ENCODE measurements around the gene PLA1A. TPM values are rescaled to one million over a fixed set of nuclear protein-coding genes. Genes with fewer than 3 reads are reported as not detected.

PLA1A gene
- total RNA-seq, 2 experiments from 2014 or later, result 0.19 TPM; not detected in 1

GRCh38 chr3:119647171-119647570 lies 49.5 kb downstream of the PLA1A start:
- H3K27ac Mint-ChIP-seq, result no peak overlapping the region
- intact Hi-C loops (cut with micrococcal nuclease), result no loop called here
- no peaks in the 10 kb centered on the region for H3K27me3 Mint-ChIP-seq (ENCODE audit: low read depth)
- no peak for DNase-seq
- H3K9me3 Mint-ChIP-seq, result no peaks in the 10 kb centered on the region
- peaks cover 16% of the 10 kb centered on the region for H3K36me3 Mint-ChIP-seq (ENCODE audit: low read depth)
- peaks cover 19% of the 10 kb centered on the region for H3K4me1 Mint-ChIP-seq (ENCODE audit: low read depth)
- no peak overlapping the region for H3K4me3 Mint-ChIP-seq
- CTCF ChIA-PET, result interaction anchor here (1.0 kb wide), 1 partner anchor 58 kb away, joined by 3 read pairs; no protein-coding TSS in a partner anchor

GRCh38 chr3:119647843-119648575 lies 50.3 kb downstream of the PLA1A start:
- intact Hi-C loops (cut with micrococcal nuclease), result no loop called here
- no peak overlapping the region for H3K4me3 Mint-ChIP-seq
- peaks cover 11% of the 10 kb centered on the region for H3K4me1 Mint-ChIP-seq (ENCODE audit: low read depth)
- H3K9me3 Mint-ChIP-seq, result no peaks in the 10 kb centered on the region
- no peak for DNase-seq
- no peaks in the 10 kb centered on the region for H3K27me3 Mint-ChIP-seq (ENCODE audit: low read depth)
- CTCF ChIA-PET, result interaction anchor here (0.6 to 1.0 kb wide), 2 partner anchors 59 to 316 kb away, joined by 3 to 5 read pairs; no protein-coding TSS in a partner anchor
- H3K27ac Mint-ChIP-seq, result no peak overlapping the region
- peaks cover 12% of the 10 kb centered on the region for H3K36me3 Mint-ChIP-seq (ENCODE audit: low read depth)

GRCh38 chr3:119649761-119650160 lies 52.1 kb downstream of the PLA1A start:
- Mint-ChIP-seq H3K9me3 (no peaks in the 10 kb centered on the region), H3K4me3 (no peak overlapping the region), H3K27ac (no peak overlapping the region), H3K4me1 (ENCODE audit: low read depth) (no peaks in the 10 kb centered on the region), H3K27me3 (ENCODE audit: low read depth) (no peaks in the 10 kb centered on the region), H3K36me3 (ENCODE audit: low read depth) (peaks cover 10% of the 10 kb centered on the region)
- CTCF ChIA-PET, result no interaction called here
- DNase-seq, result no peak
- intact Hi-C loops (cut with micrococcal nuclease), result no loop called here

GRCh38 chr3:119652306-119653033 lies 54.8 kb downstream of the PLA1A start:
- no peak for DNase-seq
- intact Hi-C loops (cut with micrococcal nuclease), result no loop called here
- no peak overlapping the region for H3K4me3 Mint-ChIP-seq
- no peaks in the 10 kb centered on the region for H3K27me3 Mint-ChIP-seq (ENCODE audit: low read depth)
- no peaks in the 10 kb centered on the region for H3K9me3 Mint-ChIP-seq
- H3K36me3 Mint-ChIP-seq (ENCODE audit: low read depth), result peaks cover 4% of the 10 kb centered on the region
- H3K27ac Mint-ChIP-seq, result no peak overlapping the region
- CTCF ChIA-PET, result no interaction called here
- no peaks in the 10 kb centered on the region for H3K4me1 Mint-ChIP-seq (ENCODE audit: low read depth)

- no peaks in the 10 kb centered on the region for H3K36me3 Mint-ChIP-seq (ENCODE audit: low read depth)
- DNase-seq, result no peak
- H3K27me3 Mint-ChIP-seq (ENCODE audit: low read depth), result no peaks in the 10 kb centered on the region
- CTCF ChIA-PET, result no interaction called here
- H3K4me1 Mint-ChIP-seq (ENCODE audit: low read depth), result no peaks in the 10 kb centered on the region
- intact Hi-C loops (cut with micrococcal nuclease), result no loop called here
- no peak overlapping the region for H3K27ac Mint-ChIP-seq
- H3K9me3 Mint-ChIP-seq, result no peaks in the 10 kb centered on the region
- H3K4me3 Mint-ChIP-seq, result no peak overlapping the region
Measured at GRCh38 chr3:119653876-119654275, 56.2 kb downstream of the PLA1A start.

- Mint-ChIP-seq H3K4me3 (no peak overlapping the region), H3K27ac (no peak overlapping the region), H3K9me3 (no peaks in the 10 kb centered on the region), H3K36me3 (ENCODE audit: low read depth) (no peaks in the 10 kb centered on the region), H3K4me1 (ENCODE audit: low read depth) (no peaks in the 10 kb centered on the region), H3K27me3 (ENCODE audit: low read depth) (no peaks in the 10 kb centered on the region)
- no peak for DNase-seq
- intact Hi-C loops (cut with micrococcal nuclease), result no loop called here
- CTCF ChIA-PET, result interaction anchor here (0.6 to 1.0 kb wide), 3 partner anchors 15 to 155 kb away, joined by 3 to 5 read pairs (median 4); no protein-coding TSS in a partner anchor
Measured at GRCh38 chr3:119657887-119658702, 60.4 kb downstream of the PLA1A start.

- no peaks in the 10 kb centered on the region for H3K4me1 Mint-ChIP-seq (ENCODE audit: low read depth)
- no peak for DNase-seq
- no peaks in the 10 kb centered on the region for H3K27me3 Mint-ChIP-seq (ENCODE audit: low read depth)
- CTCF ChIA-PET, result interaction anchor here (0.6 to 1.0 kb wide), 2 partner anchors 15 to 154 kb away, joined by 3 to 4 read pairs; no protein-coding TSS in a partner anchor
- no peak overlapping the region for H3K4me3 Mint-ChIP-seq
- intact Hi-C loops (cut with micrococcal nuclease), result no loop called here
- no peaks in the 10 kb centered on the region for H3K36me3 Mint-ChIP-seq (ENCODE audit: low read depth)
- H3K27ac Mint-ChIP-seq, result no peak overlapping the region
- H3K9me3 Mint-ChIP-seq, result no peaks in the 10 kb centered on the region
Measured at GRCh38 chr3:119658994-119659393, 61.3 kb downstream of the PLA1A start.

GRCh38 chr3:119659606-119660291 lies 62.1 kb downstream of the PLA1A start:
- Mint-ChIP-seq H3K27ac (no peak overlapping the region), H3K36me3 (ENCODE audit: low read depth) (no peaks in the 10 kb centered on the region), H3K9me3 (no peaks in the 10 kb centered on the region), H3K27me3 (ENCODE audit: low read depth) (no peaks in the 10 kb centered on the region), H3K4me3 (no peak overlapping the region), H3K4me1 (ENCODE audit: low read depth) (no peaks in the 10 kb centered on the region)
- DNase-seq, result no peak
- CTCF ChIA-PET, result no interaction called here
- intact Hi-C loops (cut with micrococcal nuclease), result no loop called here

GRCh38 chr3:119660474-119661440 lies 63.1 kb downstream of the PLA1A start, which contains the start of gene POPDC2:
TSS of gene POPDC2 (minus strand) at chr3:119660589. CDS start at chr3:119660423, 166 bp downstream.
- no peaks in the 10 kb centered on the region for H3K27me3 Mint-ChIP-seq (ENCODE audit: low read depth)
- H3K9me3 Mint-ChIP-seq, result no peaks in the 10 kb centered on the region
- no peak for DNase-seq
- intact Hi-C loops (cut with micrococcal nuclease), result no loop called here
- H3K36me3 Mint-ChIP-seq (ENCODE audit: low read depth), result no peaks in the 10 kb centered on the region
- no peak within 1 kb of the TSS for H3K4me3 Mint-ChIP-seq
- H3K27ac Mint-ChIP-seq, result no peak within 1 kb of the TSS
- no peaks in the 10 kb centered on the region for H3K4me1 Mint-ChIP-seq (ENCODE audit: low read depth)
- CTCF ChIA-PET, result no interaction called here

GRCh38 chr3:119662604-119663373 lies 65.1 kb downstream of the PLA1A start:
- no peaks in the 10 kb centered on the region for H3K4me1 Mint-ChIP-seq (ENCODE audit: low read depth)
- peaks cover 3% of the 10 kb centered on the region for H3K36me3 Mint-ChIP-seq (ENCODE audit: low read depth)
- intact Hi-C loops (cut with micrococcal nuclease), result no loop called here
- H3K27ac Mint-ChIP-seq, result no peak overlapping the region
- no peak for DNase-seq
- H3K27me3 Mint-ChIP-seq (ENCODE audit: low read depth), result no peaks in the 10 kb centered on the region
- H3K9me3 Mint-ChIP-seq, result no peaks in the 10 kb centered on the region
- H3K4me3 Mint-ChIP-seq, result no peak overlapping the region
- CTCF ChIA-PET, result no interaction called here

Data from activated naive CD4-positive, alpha-beta T cell treated with anti-CD3 and anti-CD28 coated beads for 36 hours (primary cell).